ENCODE data around the gene HSD17B3.

GRCh38 chr9:96188571-96188970 is 113.4 kb downstream of the HSD17B3 start:
- TF ChIP-seq POLR2A (IDR thresholded peaks at IDR 0.05; ENCODE audit: low read depth, low read length) (no peak), POLR2AphosphoS5 (IDR thresholded peaks at IDR 0.05; ENCODE audit: low read depth, low read length) (no peak)

All from GM12892 (cell line).